ENCODE results near the gene PRKAG2.

PRKAG2 gene

DNA sequence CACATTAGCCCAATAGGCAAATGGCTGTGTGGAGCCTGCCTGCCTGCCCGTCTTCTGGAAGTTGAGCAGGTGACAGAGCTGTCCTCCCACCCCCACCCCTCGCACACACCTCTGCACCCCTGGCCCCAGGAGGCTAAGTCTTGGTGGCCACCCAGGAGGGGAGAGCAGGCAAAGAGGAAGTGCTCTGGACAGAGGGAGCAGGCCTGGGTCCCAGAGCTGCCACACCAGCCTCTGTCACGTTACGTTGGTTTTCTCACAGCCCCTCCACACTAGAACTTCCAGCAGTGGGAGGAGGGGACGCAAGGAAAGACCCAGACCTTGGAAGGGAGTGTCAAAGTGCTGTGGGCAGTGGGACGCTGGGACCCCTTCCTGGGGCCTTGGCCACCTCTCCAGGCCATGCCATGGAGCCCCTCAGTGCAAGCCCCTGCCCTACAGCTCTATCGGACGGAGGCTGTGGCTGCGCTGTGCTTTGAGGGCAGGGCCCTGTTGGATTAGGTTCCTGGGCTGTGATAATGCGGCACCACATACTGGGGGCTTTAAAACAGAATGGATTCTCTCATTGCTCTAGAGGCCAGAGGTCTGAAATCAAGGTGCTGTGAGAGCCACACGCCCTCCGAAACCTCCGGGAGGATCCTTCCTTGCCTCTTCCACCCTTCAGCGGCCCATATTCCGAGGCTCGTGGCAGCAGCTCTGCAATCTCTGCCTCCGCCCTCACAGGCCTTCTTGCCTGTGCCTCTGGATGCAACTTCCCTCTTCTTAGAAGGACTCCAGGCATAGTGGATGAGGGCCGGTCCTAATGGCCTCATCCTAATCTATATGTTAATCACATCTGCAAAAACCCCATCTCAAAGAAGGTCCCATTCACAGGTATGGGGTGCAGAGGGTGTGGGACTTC, 9.9 kb downstream of the PRKAG2 start:
- DNase-seq (ENCODE audit: insufficient read length, low spot score) (no peak), FAIRE-seq (no peak)

DNA sequence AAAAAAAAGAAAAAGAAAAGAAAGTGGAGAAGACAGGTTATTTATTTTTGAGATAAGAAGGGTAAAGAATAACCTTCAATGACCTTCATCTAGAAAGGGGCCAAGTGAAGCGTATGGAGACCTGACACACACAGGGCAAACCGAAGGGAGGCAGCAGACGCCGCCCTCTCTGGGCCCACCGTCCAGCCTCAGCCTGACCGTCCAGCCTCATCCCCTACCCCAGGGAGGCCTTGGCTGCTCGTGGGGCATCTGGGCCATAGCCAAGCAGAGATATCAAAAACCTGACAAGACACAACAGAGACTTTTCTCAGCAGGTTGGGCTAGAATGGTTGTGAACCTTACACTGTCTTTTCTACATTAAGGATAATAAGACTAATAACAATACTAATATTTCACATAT, 10.9 kb downstream of the PRKAG2 start:
- FAIRE-seq (no peak), DNase-seq (ENCODE audit: insufficient read length, low spot score) (no peak)

DNA sequence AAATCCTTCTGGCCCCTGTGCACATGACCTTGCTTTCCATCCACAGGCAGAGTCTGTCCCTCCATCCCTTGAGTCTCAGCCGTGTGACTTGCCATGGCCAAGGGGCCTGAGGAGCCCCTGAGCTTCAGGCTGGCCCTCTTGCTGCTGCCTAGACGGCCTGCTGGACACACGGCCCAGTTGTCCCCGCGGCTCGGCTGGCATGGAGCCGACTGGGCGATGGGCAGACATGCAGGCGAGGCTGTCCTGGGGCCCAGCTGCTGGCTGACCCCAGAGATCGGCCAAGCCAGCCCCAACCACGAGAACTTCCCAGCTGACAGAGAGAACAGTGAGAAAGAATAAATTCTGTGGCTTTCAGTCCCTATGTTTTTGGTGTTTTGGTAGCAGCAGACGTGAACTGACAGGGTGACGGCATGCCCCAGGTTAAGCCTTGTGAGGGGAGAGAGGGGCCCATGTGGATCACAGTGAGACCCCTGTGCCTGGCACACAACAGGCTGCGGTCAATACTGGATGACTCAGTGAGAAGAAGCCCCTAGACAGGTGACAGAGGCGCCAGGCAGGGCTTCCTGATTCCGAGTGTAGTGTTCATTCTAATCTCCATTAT, 11.7 kb downstream of the PRKAG2 start:
- DNase-seq (ENCODE audit: insufficient read length, low spot score): no peak
- no peak for FAIRE-seq

DNA sequence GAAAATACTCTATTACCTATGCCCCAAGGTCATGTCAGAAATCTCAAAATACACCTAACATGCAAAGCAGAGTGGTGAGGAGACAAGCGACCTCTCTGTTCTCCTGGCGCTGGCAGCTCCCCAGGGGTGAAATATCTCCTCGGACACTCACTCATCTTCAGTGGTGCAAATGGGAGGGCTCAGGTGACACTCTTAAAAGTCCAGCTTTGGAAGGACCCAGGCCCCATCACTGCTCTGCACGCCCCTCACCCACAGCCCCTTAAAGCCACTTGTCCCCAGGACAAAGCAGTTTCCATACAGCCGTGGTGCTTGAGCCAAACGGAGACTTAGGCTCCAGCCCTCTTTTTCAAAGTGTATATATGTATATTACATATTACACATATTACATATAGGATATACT, 12.4 kb downstream of the PRKAG2 start:
- DNase-seq (ENCODE audit: insufficient read length, low spot score) (no peak), FAIRE-seq (no peak)

DNA sequence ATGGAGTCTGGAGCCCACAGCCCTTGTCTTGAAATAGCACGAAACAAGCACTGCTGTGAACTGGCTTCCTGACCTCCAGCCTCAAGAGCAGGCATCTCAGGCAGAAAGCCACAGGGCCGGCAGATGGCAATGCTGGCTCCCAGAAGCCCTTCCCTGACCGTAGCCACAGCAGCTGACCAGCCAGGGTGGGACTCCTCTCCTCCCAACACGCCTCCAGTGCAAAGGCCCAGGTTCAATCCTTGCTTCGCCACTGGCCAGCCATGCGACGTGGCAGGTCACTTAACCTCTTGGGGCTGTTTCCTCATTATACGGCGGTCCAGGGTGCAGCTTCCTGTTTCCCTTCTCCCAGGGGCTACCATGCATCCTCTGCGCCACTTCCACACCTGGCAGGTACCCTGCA, 12.8 kb downstream of the PRKAG2 start:
- FAIRE-seq (no peak), DNase-seq (ENCODE audit: insufficient read length, low spot score) (no peak)

DNA sequence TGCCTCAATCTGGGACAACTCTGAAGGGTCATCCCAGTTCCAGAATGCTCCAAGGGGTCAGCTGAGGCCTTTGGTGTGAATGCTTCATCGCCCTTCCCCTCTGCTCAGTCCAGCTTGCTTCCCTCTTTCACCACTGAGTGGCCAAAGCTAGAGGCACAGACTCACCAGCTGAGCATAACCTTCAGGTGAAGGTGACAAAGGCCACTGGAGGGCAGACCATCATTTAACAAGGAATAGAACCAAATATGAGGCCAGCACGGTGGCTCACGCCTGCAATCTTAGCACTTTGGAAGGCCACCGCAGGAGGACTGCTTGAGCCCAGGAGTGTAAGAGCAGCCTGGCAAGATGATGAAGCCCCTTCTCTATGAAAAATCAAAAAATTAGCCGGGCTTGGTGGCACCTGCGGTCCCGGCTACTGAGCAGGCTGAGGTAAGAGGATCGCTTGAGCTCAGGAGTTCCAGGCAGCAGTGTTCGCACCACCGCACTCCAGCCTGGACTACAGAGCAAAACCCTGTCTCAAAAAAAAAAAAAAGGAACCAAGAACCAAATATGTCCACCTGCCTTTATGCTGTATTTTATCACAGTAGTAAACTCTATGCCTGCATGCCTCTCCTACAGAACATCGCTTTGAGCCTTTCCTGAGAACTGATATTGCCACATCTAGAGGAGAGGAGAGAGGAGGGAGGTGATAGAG, 13.4 kb downstream of the PRKAG2 start:
- no peak for DNase-seq (ENCODE audit: insufficient read length, low spot score)
- no peak for FAIRE-seq

DNA sequence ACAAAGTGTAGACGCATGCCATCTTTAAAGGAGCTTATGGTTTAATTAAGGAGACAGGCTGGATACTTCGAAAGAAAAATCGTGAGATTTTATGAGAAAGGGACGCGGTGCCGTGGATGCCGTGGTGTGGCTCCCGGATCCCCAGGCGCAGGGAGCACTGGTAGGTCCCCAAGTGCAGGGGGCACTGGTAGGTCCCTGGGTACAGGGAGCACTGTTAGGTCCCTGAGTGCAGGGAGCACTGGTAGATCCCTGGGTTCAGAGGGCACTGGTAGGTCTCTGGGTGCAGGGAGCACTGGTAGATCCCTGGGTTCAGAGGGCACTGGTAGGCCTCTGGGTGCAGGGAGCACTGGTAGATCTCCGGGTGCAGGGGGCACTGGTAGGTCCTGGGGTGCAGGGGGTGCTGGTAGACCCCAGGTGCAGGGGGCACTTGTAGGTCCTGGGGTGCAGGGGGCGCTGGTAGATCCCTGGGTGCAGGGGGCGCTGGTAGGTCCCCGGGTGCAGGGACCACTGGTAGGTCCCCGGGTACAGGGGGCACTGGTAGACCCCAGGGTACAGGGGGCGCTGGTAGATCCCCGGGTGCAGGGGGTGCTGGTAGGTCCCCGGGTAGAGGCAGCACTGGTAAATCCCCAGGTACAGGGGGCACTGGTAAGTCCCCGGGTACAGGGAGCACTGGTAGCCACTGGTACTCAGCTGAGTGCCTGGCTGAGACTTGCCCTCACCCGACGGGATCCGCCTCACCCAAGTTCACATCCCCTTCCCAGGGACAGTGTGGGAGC, 14.1 kb downstream of the PRKAG2 start:
- DNase-seq (ENCODE audit: insufficient read length, low spot score) (no peak), FAIRE-seq (no peak)

DNA sequence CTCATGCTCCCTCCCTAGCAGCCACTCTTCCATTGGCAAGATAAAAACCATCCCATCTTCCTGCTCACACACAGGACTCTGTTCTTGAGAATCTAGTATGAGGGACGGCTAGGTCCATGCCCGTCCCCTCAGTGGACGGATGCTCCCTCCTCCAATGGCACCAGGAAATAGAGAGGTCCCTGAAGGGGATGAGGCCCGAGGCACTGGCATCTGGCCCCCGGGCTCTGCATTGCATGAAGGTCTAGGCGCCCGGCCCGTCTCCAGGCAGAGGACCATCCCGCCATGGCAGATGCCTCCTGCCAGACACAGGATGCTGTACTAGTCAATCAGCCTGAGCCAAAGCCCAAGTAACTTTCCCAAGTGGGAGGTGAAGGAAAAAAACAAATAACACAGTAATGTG, 15.0 kb downstream of the PRKAG2 start:
- DNase-seq (ENCODE audit: insufficient read length, low spot score) (no peak), FAIRE-seq (no peak)

DNA sequence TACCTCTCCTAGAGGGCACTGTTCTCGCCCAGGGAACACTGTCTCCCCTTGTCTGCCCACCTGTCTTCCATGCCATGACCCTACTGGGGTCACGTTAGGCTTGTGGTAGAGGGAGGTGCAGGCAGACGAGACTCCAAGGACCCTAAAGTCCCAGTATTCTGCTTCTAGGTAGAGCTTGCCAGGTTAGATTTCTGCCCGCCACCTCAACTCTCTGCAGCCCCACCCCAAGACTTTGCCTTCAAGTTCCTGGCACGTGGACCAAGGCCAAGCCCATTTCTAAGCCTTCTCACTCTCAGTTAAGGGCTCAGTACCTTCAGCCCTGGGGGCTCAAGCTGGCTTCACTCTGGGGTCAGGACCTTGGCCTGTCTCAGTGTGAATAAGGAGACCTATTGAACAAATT, 16.1 kb downstream of the PRKAG2 start:
- DNase-seq (ENCODE audit: insufficient read length, low spot score) (no peak), FAIRE-seq (no peak)

DNA sequence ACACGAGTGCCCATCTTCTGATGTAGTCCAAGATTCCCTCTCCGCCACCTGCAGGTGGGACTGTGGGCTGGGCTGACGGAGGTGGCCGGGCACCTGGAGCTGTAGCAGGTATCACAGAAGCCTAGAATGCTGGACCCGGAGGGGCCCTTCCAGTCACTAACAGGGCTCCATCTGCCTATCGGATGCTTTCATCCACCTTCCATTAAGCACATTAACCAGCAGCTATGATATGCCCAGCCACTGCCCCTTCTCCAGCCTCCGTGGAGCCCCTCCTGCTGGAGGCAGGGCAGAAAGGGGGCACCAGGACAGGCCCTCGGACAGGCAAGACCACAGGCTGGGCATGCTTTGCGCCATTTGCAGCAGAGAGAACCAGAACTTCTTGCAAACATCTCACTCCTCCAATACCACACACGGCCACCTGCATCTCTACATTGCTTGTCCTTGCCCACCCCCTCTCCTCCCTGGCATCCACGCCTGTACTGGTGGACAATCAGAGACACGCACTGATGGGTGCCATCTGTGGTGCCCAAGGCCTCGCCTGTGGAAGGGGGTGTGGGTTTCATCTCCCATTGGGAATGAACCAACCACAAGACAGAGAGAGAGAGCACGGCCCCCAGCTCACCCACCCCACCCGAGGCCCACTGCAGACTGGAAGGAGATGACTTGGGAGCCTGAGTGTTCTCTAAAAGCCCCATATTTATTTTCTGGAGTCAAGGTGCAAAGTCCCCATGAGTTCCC, 16.8 kb downstream of the PRKAG2 start:
- DNase-seq (ENCODE audit: insufficient read length, low spot score) (no peak), FAIRE-seq (no peak)

DNA sequence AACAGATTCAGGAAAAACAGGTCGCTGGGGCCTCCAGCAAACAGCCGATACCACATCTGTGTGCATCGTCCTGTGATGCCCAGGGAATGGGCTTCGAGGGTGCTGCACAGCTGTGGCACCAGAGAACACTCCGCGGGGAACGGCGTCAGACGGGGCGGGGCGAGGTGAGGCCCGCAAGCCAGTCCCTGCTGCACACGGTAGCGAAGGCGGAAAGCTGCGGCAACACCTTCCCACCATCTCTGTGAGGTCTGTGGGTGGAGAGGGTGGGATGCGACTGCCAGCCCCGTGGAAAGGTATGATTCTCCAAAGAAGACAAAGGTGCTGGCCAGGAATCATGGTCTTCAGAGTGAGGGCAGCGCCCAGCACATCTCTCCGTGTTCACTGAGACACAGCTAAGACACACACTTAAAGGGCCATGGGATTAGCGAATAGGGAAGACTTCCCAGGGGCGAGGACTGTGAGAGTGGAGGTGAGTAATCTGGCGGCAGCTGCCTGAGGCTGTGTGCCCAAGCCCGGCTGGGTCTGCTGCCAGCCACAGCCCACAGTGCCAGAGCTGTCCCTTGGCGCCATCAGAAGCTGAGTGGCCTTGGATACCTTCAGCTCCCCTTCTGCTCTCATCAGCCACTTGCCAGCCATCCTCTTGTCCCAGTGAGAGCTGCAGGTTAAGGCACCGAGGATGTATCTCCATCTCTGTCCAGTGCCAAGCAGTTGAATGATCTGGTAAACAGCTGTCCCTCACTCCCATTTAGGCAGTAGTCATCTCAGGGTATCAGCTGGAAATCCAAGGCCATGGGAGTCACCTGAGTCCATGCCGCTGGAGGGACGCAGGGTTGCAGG, 17.6 kb downstream of the PRKAG2 start:
- DNase-seq (ENCODE audit: insufficient read length, low spot score) (no peak), FAIRE-seq (no peak)

DNA sequence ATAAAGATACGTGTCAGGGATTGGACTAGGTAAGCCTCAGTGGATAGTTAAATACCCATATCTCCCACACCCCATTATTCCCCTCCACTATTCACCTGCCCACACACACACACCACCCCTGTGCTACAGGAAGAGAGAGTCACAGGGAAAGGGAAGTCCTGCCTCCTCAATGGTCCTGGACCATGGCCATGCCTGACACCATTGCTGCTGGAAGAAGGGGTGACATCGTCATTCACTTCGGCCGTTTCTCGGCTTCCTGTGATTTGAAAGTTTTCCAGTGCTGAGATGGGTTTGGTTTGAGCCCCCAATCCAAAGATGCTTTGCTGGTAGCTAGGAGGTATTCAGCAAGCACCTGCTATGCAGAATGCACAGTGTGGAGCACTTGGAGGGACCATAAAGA, 18.5 kb downstream of the PRKAG2 start:
- FAIRE-seq (no peak), DNase-seq (ENCODE audit: insufficient read length, low spot score) (no peak)

DNA sequence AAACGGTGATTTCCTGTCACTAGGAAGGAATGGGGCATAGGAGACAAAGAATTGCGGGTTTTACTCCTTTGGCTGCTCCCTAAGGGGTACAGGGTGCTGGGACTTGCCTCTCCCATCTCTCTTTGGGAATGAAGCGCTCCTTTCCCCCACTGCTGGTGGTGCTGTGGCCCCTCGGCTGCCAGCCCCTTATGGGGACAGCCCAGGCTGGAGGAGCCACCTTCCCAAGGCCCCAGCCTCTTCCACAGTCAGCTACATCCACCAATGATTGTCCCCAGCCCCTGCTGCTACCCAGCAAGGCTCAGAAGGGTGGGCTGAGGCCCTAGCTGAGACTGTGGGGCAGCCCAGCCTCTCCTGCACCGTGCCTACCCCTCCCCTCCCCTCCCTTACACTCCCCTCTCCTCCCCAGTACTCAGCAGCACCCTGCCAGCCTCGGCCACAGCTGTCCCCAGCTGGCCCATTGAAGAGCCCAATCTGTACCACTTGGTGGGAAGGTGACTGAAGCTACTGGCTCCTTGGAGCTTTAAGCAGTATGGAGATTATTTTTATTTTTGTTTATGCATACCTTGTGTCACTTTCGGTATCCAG, 19.0 kb downstream of the PRKAG2 start:
- DNase-seq (ENCODE audit: insufficient read length, low spot score) (no peak), FAIRE-seq (no peak)

DNA sequence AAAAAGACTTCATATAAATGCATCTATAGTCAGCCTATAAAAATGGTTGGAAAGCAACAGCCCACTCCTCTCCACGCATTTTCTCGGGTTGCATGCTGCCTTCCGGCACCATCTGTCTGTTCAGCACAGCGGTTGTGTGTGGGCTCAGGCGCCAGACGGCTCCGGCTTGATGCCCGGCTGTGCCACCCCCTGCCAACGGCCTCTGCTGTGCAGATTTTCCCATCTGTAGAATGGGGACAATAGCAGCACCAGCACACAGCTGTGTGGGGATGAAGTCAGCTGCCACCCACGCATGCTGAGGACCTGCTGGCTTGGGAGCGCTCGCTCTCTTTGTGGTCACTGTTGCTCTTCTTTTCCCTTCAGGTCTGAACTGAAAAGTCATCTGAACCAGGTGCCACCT, 19.5 kb downstream of the PRKAG2 start:
- no peak for DNase-seq (ENCODE audit: insufficient read length, low spot score)
- FAIRE-seq: no peak

DNA sequence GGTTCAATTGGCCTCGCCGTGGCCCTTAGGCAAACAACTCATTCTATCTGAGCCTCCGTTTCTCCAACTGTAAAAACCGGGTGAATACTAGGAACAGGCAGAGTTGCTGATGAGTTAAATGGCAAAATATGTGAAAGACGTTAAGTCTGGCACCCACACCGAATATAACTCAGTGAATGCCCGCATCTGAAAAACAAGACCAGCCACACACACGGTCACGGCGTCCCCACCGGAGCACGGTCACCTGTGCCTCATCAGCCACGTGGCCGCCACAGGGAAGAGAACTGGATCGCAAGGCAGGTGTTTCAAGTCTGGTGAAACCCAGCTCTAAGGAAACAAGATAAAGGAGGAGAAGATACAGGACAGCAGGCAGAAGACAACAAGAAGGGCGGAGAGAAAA, 20.4 kb downstream of the PRKAG2 start:
- DNase-seq (ENCODE audit: insufficient read length, low spot score): no peak
- no peak for FAIRE-seq

DNA sequence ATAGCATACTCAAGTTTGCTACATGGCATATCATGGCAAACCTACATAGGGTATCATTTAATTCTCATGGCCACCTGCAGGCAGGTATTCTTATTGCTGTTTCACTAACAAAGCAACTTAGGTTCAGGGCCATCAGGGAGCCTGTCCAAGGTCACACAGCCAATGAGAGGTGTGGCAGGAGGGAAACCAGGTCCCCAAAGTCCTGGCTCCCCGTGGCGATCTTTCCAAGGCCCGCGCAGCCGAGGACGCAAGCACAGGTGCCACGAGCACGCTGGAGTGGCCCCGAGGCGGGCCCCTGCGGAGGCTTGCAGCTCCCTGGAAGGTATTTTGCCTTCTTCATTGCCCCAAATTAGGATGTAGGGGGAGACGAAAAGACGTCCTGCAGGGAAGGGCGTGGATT, 20.8 kb downstream of the PRKAG2 start:
- no peak for FAIRE-seq
- DNase-seq (ENCODE audit: insufficient read length, low spot score): no peak

DNA sequence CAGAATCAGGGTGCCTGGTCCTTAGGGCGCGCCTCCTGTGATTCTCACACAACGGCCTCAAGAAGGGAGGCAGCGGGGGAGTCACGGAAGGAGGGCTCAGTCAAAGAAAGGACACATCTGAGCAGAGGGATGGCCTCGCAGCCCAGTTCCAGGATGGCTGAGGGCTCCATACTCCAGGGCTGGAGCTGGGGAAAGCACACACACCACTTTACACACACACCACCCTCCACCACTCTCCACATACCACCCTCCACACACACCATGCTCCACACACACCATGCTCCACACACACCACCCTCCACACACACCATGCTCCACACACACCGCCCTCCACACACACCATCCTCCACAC, 22.2 kb downstream of the PRKAG2 start:
- no peak for FAIRE-seq
- DNase-seq (ENCODE audit: insufficient read length, low spot score): no peak

DNA sequence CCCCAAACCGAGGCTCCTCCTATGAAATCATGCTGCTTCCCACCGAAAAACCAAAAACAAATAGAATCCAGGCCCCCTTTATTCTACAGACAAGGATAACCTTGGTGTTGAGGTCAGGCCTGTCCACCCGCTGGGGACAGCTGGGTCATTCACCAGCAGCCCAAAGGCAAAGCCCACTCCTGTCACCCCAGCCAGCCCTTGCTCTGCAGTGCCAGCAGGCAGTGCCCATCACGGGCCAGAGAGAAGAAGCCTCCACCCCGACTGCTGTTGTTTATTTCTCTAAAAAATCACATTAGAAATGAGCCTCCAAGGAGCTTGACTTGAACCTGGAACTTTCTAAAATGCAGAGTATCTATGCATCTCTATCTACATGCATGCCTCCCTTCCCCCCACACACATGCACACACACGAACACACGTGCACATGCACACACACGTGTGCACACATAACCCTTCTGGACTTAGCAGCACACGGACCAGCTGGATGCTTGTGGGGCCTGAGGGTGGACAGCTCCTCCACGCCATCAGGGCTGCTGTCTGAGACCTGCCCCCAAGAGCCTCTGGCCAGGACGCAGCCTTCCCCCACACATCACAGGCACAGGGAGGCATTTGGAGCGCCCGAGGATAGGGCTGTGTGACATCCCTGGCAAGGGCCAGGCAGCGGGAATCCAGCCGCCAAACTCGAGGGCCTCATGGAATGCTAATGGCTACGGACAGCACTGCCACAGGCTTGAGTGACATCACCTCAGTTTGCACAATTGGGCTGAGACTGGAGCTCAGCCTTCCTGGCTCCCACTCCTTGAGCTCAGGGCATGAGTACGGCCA, 22.8 kb downstream of the PRKAG2 start:
- no peak for FAIRE-seq

More for the DNA sequence above, 22.8 kb downstream of the PRKAG2 start:
- DNase-seq (ENCODE audit: insufficient read length, low spot score): no peak

Data from GM19239 (cell line).